IMR-90 (cell line): ENCODE measurements around the gene IL1F10. TPM values are rescaled to one million over a fixed set of nuclear protein-coding genes. Genes with fewer than 3 reads are reported as not detected.

Source experiments
- ATAC-seq: fragments of 200-7000 bp; cut with Tn5 transposase; 2 replicates; pipeline ENCODE4 v1.9.1; 2020; ENCODE audit warnings: low read depth, mild to moderate bottlenecking, moderate library complexity
- BruUV-seq: library from RNA; stranded (reverse); fragments of 400-500 nt; replicated peaks from 2 replicates; lab custom pipeline; 2021; lab: Mats Ljungman, UMichigan
- CTCF ChIA-PET: fragments of 300-600 bp; formaldehyde crosslinking; extraction: SDS; loops from one replicate; lab custom pipeline; 2021; ENCODE audit warnings: antibody characterized with exemption; lab: Yijun Ruan, JAX
- POLR2A ChIA-PET: fragments of 300-600 bp; sonication (Branson Sonifier 250); formaldehyde crosslinking; loops from one replicate; lab custom pipeline; 2022; ENCODE audit warnings: antibody characterized with exemption; ENCODE audit not compliant: unreplicated experiment; lab: Charles Lee
- DNase-seq: peaks from one replicate; pipeline ENCODE4 v3.0.0; 2013
- H2AFZ ChIP-seq: replicated peaks from 2 replicates; pipeline ENCODE3; 2013; ENCODE audit warnings: low read length, mild to moderate bottlenecking; ENCODE audit not compliant: poor library complexity
- H2AK5ac ChIP-seq: 2 replicates; pipeline ENCODE4 v1.6.1; 2013; ENCODE audit warnings: low read depth, low read length, inconsistent platforms
- H2AK9ac ChIP-seq: replicated peaks from 2 replicates; pipeline ENCODE3; 2013; ENCODE audit warnings: mild to moderate bottlenecking, low read depth, low read length, moderate library complexity; ENCODE audit not compliant: poor library complexity
- H2BK120ac ChIP-seq: 2 replicates; pipeline ENCODE4 v1.6.1; 2013; ENCODE audit warnings: low read depth, low read length, inconsistent platforms
- H2BK15ac ChIP-seq: 3 replicates; pipeline ENCODE4 v1.6.1; 2013; ENCODE audit warnings: low read depth, low read length, inconsistent platforms
- H2BK20ac ChIP-seq: 2 replicates; pipeline ENCODE4 v1.6.1; 2013; ENCODE audit warnings: low read depth, mild to moderate bottlenecking, inconsistent platforms, low read length, moderate library complexity
- H2BK5ac ChIP-seq: 2 replicates; pipeline ENCODE4 v1.6.1; 2013; ENCODE audit warnings: mild to moderate bottlenecking, low read depth, low read length, inconsistent platforms; ENCODE audit not compliant: poor library complexity, severe bottlenecking
- H3K14ac ChIP-seq: replicated peaks from 2 replicates; pipeline ENCODE4 v1.6.1; 2013; ENCODE audit warnings: low read depth, low read length, inconsistent platforms
- H3K18ac ChIP-seq: 2 replicates; pipeline ENCODE4 v1.6.1; 2013; ENCODE audit warnings: low read depth, low read length, control low read depth
- H3K23ac ChIP-seq: 2 replicates; pipeline ENCODE4 v1.6.1; 2013; ENCODE audit warnings: low read depth, low read length, inconsistent platforms
- H3K27ac ChIP-seq: 2 replicates; pipeline ENCODE4 v1.5.1; 2013; ENCODE audit warnings: mild to moderate bottlenecking, control low read depth, low read length; ENCODE audit not compliant: insufficient read depth
- H3K27me3 ChIP-seq: 2 replicates; pipeline ENCODE4 v1.6.1; 2013; ENCODE audit warnings: low read length; ENCODE audit not compliant: control insufficient read depth, insufficient read depth
- H3K36me3 ChIP-seq: 2 replicates; pipeline ENCODE4 v1.6.1; 2013; ENCODE audit warnings: low read length, mixed read lengths; ENCODE audit not compliant: control insufficient read depth, insufficient read depth
- H3K4ac ChIP-seq: 2 replicates; pipeline ENCODE4 v1.6.1; 2013; ENCODE audit warnings: low read depth, low read length, inconsistent platforms
- H3K4me1 ChIP-seq: 2 replicates; pipeline ENCODE4 v1.6.1; 2013; ENCODE audit warnings: low read length, mixed read lengths; ENCODE audit not compliant: control insufficient read depth, insufficient read depth
- H3K4me2 ChIP-seq: 2 replicates; pipeline ENCODE4 v1.6.1; 2013; ENCODE audit warnings: low read depth, mild to moderate bottlenecking, control low read depth, low read length, moderate library complexity
- H3K4me3 ChIP-seq: 2 replicates; pipeline ENCODE4 v1.5.1; 2013; ENCODE audit warnings: low read depth, mild to moderate bottlenecking, control low read depth, low read length, moderate library complexity; ENCODE audit not compliant: insufficient read depth
- H3K56ac ChIP-seq: 2 replicates; pipeline ENCODE4 v1.6.1; 2013; ENCODE audit warnings: low read length, inconsistent platforms; ENCODE audit not compliant: insufficient read depth; ENCODE audit errors: extremely low read depth
- H3K79me1 ChIP-seq, 2 experiments: 2 replicates each; pipeline ENCODE4 v1.6.1; 2013; ENCODE audit warnings: low read length in 2 of 2, inconsistent platforms in 1 of 2, low read depth in 1 of 2
- H3K9ac ChIP-seq: 2 replicates; pipeline ENCODE4 v1.6.1; 2013; ENCODE audit warnings: low read depth, low read length, control low read depth
- H3K9me1 ChIP-seq: 2 replicates; pipeline ENCODE4 v1.6.1; 2013; ENCODE audit warnings: low read length, inconsistent platforms; ENCODE audit not compliant: insufficient read depth
- H3K9me3 ChIP-seq: 2 replicates; pipeline ENCODE4 v1.6.1; 2013; ENCODE audit warnings: low read length; ENCODE audit not compliant: control insufficient read depth, insufficient read depth
- H4K20me1 ChIP-seq: 2 replicates; pipeline ENCODE4 v1.6.1; 2013; ENCODE audit warnings: low read length, inconsistent platforms; ENCODE audit not compliant: insufficient read depth
- H4K5ac ChIP-seq: 2 replicates; pipeline ENCODE4 v1.6.1; 2013; ENCODE audit warnings: mild to moderate bottlenecking, low read depth, low read length, control low read depth
- H4K8ac ChIP-seq, 2 experiments: 2 replicates each; pipeline ENCODE4 v1.6.1; 2013; ENCODE audit warnings: low read depth in 2 of 2, low read length in 2 of 2, control low read depth in 1 of 2, inconsistent platforms in 1 of 2
- H4K91ac ChIP-seq: 2 replicates; pipeline ENCODE4 v1.6.1; 2013; ENCODE audit warnings: low read depth, low read length, inconsistent platforms; ENCODE audit not compliant: insufficient read depth
- BHLHE40 ChIP-seq: fragments of 150-350 bp; IDR thresholded peaks from 2 replicates; pipeline ENCODE4 v1.6.1; 2016; ENCODE audit warnings: mild to moderate bottlenecking, low read depth, low read length
- CEBPB ChIP-seq: IDR thresholded peaks from 2 replicates; pipeline ENCODE4 v1.6.1; 2012; ENCODE audit warnings: low read depth, low read length, improper control_type of control experiment
- CHD1 ChIP-seq: IDR thresholded peaks from 2 replicates; pipeline ENCODE4 v1.6.1; 2012; ENCODE audit warnings: low read depth, low read length, improper control_type of control experiment
- CTCF ChIP-seq: conservative IDR thresholded peaks from 2 replicates; pipeline ENCODE4 v1.5.1; 2012; ENCODE audit warnings: mild to moderate bottlenecking, low read depth, low read length, improper control_type of control experiment
- ELK1 ChIP-seq: fragments of 150-350 bp; IDR thresholded peaks from 2 replicates; pipeline ENCODE4 v1.6.1; 2016; ENCODE audit warnings: low read depth, mild to moderate bottlenecking, low read length, moderate library complexity, borderline replicate concordance
- FOS ChIP-seq: fragments of 150-350 bp; IDR thresholded peaks from 2 replicates; pipeline ENCODE4 v1.6.1; 2016; ENCODE audit warnings: low read depth, low read length
- MAFK ChIP-seq: IDR thresholded peaks from 2 replicates; pipeline ENCODE4 v1.6.1; 2012; ENCODE audit warnings: low read depth, low read length, improper control_type of control experiment
- MAZ ChIP-seq: IDR thresholded peaks from 2 replicates; pipeline ENCODE4 v1.6.1; 2012; ENCODE audit warnings: low read depth, mild to moderate bottlenecking, low read length, improper control_type of control experiment, moderate library complexity, borderline replicate concordance
- RAD21 ChIP-seq: IDR thresholded peaks from 2 replicates; pipeline ENCODE4 v1.6.1; 2012; ENCODE audit warnings: low read length, improper control_type of control experiment
- WGBS, 2 experiments: methylation state at CpG; one replicate each; pipeline versions ENCODE4 v1.1.5 to v1.1.7; 2013; ENCODE audit warnings: missing lambda C conversion rate in 2 of 2; ENCODE audit not compliant: insufficient read length in 1 of 2; ENCODE audit errors: extremely low coverage in 2 of 2; 5-methylcytosine and 5-hydroxymethylcytosine counted together
- dilution Hi-C: fragments of 300-500 bp; cut with HindIII; formaldehyde crosslinking; loops from one replicate; pipeline ENCODE4 v1.14.3; 2018; ENCODE audit warnings: low sequenced_read_pairs; ENCODE audit not compliant: unreplicated experiment
- in situ Hi-C: fragments of 300-500 bp; cut with MboI; formaldehyde crosslinking; loops from 3 replicates; pipeline ENCODE4 v1.14.3; 2019; ENCODE audit warnings: low sequenced_read_pairs, inconsistent platforms, mixed read lengths
- intact Hi-C: fragments of 100-400 bp; cut with micrococcal nuclease; formaldehyde crosslinking; loops from 2 replicates; pipeline ENCODE4 v1.10.0; 2022
- polyA plus RNA-seq, 3 experiments: library from polyadenylated mRNA; depleted of rRNA; stranded (reverse); fragments of >200 nt; gene quantifications; 2 replicates each; pipeline ENCODE4 v1.2.3, GENCODE V29; 2012; ENCODE audit warnings: low replicate concordance in 1 of 3
- total RNA-seq: library from RNA; depleted of rRNA; stranded (reverse); fragments of >200 nt; gene quantifications from 2 replicates; pipeline ENCODE4 v1.2.3, GENCODE V29; 2012

The IL1F10 gene
- total and polyA plus RNA-seq, 2 of the 4 experiments (the other 2 are of a cell fraction) = not detected

GRCh38 chr2:113080134-113080533, 12.4 kb downstream of the IL1F10 start:
- Histone ChIP-seq H4K5ac (no peak overlapping the region), H3K27me3 (peaks cover 14% of the 10 kb centered on the region), H4K8ac (no peak overlapping the region), H3K36me3 (no peaks in the 10 kb centered on the region), H3K79me1 (no peaks in the 10 kb centered on the region), H3K4ac (no peak overlapping the region), H2BK120ac (no peak overlapping the region), H3K23ac (no peak overlapping the region), H3K4me2 (no peak overlapping the region), H2AK5ac (no peak overlapping the region), H2AFZ (peak overlapping the region; percentile 12), H2BK20ac (no peak overlapping the region), H3K56ac (no peak overlapping the region), H3K9me3 (no peaks in the 10 kb centered on the region), H3K4me3 (no peak overlapping the region), H2BK5ac (no peak overlapping the region), H2AK9ac (no peak overlapping the region), H3K9me1 (no peaks in the 10 kb centered on the region), H4K20me1 (no peaks in the 10 kb centered on the region), H2BK15ac (no peak overlapping the region), H3K4me1 (no peaks in the 10 kb centered on the region), H3K27ac (no peak overlapping the region), H4K91ac (no peak overlapping the region), H3K14ac (no peak overlapping the region), H3K18ac (no peak overlapping the region), H3K9ac (no peak overlapping the region)
- ChIA-PET CTCF (interaction anchor here (0.8 kb wide), 1 partner anchor 21 kb away, joined by 3 read pairs; no protein-coding TSS in a partner anchor), POLR2A (no interaction called here)
- in situ Hi-C loops = no loop called here
- WGBS, 2 experiments = 0% methylated on average over 1 of the region's 9 CpGs; no CpG with 5 or more reads in 1 of the 2 experiments
- no peak for TF ChIP-seq CEBPB
- TF ChIP-seq ELK1 = no peak
- peak; percentile 47 for TF ChIP-seq RAD21
- TF ChIP-seq BHLHE40 = no peak
- TF ChIP-seq CHD1 = no peak
- peak; percentile 49 for TF ChIP-seq CTCF
- no peak for TF ChIP-seq FOS
- TF ChIP-seq MAZ = no peak
- TF ChIP-seq MAFK = no peak
- no peak for DNase-seq
- ATAC-seq = peak; percentile 69
- dilution Hi-C loops = no loop called here
- intact Hi-C loops = loop anchor here (1.0 kb wide), 1 partner anchor 119 kb away; no protein-coding TSS in a partner anchor
- BruUV-seq = no TSS peak
